Stimulated activated naive CD8-positive, alpha-beta T cell treated with anti-CD3 and anti-CD28 coated beads, Interleukin-15, Interleukin-2, amounts not matched to agents 100 ng/mL and 50 ng/mL, for 24 hours (primary cell): ENCODE measurements around the gene C10orf90.

Experiments used
- H3K27ac Mint-ChIP-seq: one replicate; pipeline ENCODE4 v1.8.0; 2021; ENCODE audit warnings: mild to moderate bottlenecking, mixed read lengths
- H3K27me3 Mint-ChIP-seq: one replicate; pipeline ENCODE4 v1.8.0; 2021; ENCODE audit warnings: mixed read lengths
- H3K36me3 Mint-ChIP-seq: one replicate; pipeline ENCODE4 v1.8.0; 2021; ENCODE audit warnings: low read depth, mixed read lengths
- H3K4me1 Mint-ChIP-seq: one replicate; pipeline ENCODE4 v1.8.0; 2021; ENCODE audit warnings: low read depth, mixed read lengths
- H3K4me3 Mint-ChIP-seq: one replicate; pipeline ENCODE4 v1.8.0; 2021; ENCODE audit warnings: mild to moderate bottlenecking, mixed read lengths
- H3K9me3 Mint-ChIP-seq: one replicate; pipeline ENCODE4 v1.8.0; 2021; ENCODE audit warnings: mixed read lengths

C10orf90 gene

GRCh38 chr10:126423732-126424491 is 246.6 kb downstream of the C10orf90 start:
- Mint-ChIP-seq H3K27ac (no peak overlapping the region), H3K36me3 (no peaks in the 10 kb centered on the region), H3K27me3 (peaks cover 3% of the 10 kb centered on the region), H3K4me1 (no peaks in the 10 kb centered on the region), H3K4me3 (no peak overlapping the region), H3K9me3 (peaks cover 18% of the 10 kb centered on the region)

- Mint-ChIP-seq H3K27me3 (peaks cover 3% of the 10 kb centered on the region), H3K4me3 (no peak overlapping the region), H3K36me3 (no peaks in the 10 kb centered on the region), H3K4me1 (no peaks in the 10 kb centered on the region), H3K27ac (no peak overlapping the region), H3K9me3 (peaks cover 18% of the 10 kb centered on the region)
Measured at GRCh38 chr10:126422567-126422966, 247.9 kb downstream of the C10orf90 start.

- Mint-ChIP-seq H3K27ac (no peak overlapping the region), H3K4me1 (no peaks in the 10 kb centered on the region), H3K27me3 (peaks cover 3% of the 10 kb centered on the region), H3K4me3 (no peak overlapping the region), H3K9me3 (peaks cover 18% of the 10 kb centered on the region), H3K36me3 (no peaks in the 10 kb centered on the region)
Measured at GRCh38 chr10:126421756-126422256, 248.7 kb downstream of the C10orf90 start.

GRCh38 chr10:126420567-126421300 is 249.8 kb downstream of the C10orf90 start:
- no peaks in the 10 kb centered on the region for H3K4me1 Mint-ChIP-seq
- peaks cover 15% of the 10 kb centered on the region for H3K9me3 Mint-ChIP-seq
- no peak overlapping the region for H3K27ac Mint-ChIP-seq
- peaks cover 3% of the 10 kb centered on the region for H3K27me3 Mint-ChIP-seq
- H3K4me3 Mint-ChIP-seq = no peak overlapping the region
- H3K36me3 Mint-ChIP-seq = no peaks in the 10 kb centered on the region

- H3K27me3 Mint-ChIP-seq = no peaks in the 10 kb centered on the region
- H3K36me3 Mint-ChIP-seq = no peaks in the 10 kb centered on the region
- H3K9me3 Mint-ChIP-seq = no peaks in the 10 kb centered on the region
- no peaks in the 10 kb centered on the region for H3K4me1 Mint-ChIP-seq
- H3K4me3 Mint-ChIP-seq = no peak overlapping the region
- H3K27ac Mint-ChIP-seq = no peak overlapping the region
Measured at GRCh38 chr10:126417220-126417825, 253.2 kb downstream of the C10orf90 start.

- H3K27me3 Mint-ChIP-seq = peaks cover 8% of the 10 kb centered on the region
Measured at GRCh38 chr10:126409821-126410220, 260.7 kb downstream of the C10orf90 start.

GRCh38 chr10:126408953-126409641 is 261.4 kb downstream of the C10orf90 start:
- H3K36me3 Mint-ChIP-seq = no peaks in the 10 kb centered on the region
- no peak overlapping the region for H3K27ac Mint-ChIP-seq
- H3K4me1 Mint-ChIP-seq = no peaks in the 10 kb centered on the region
- peaks cover 8% of the 10 kb centered on the region for H3K27me3 Mint-ChIP-seq
- H3K4me3 Mint-ChIP-seq = no peak overlapping the region
- H3K9me3 Mint-ChIP-seq = no peaks in the 10 kb centered on the region

More at GRCh38 chr10:126409821-126410220, 260.7 kb downstream of the C10orf90 start:
- Mint-ChIP-seq H3K4me3 (no peak overlapping the region), H3K27ac (no peak overlapping the region), H3K9me3 (no peaks in the 10 kb centered on the region), H3K4me1 (no peaks in the 10 kb centered on the region), H3K36me3 (no peaks in the 10 kb centered on the region)

- H3K36me3 Mint-ChIP-seq = no peaks in the 10 kb centered on the region
- no peaks in the 10 kb centered on the region for H3K4me1 Mint-ChIP-seq
- H3K27me3 Mint-ChIP-seq = peaks cover 8% of the 10 kb centered on the region
- no peak overlapping the region for H3K4me3 Mint-ChIP-seq
- H3K9me3 Mint-ChIP-seq = no peaks in the 10 kb centered on the region
- H3K27ac Mint-ChIP-seq = no peak overlapping the region
Measured at GRCh38 chr10:126407831-126408230, 262.7 kb downstream of the C10orf90 start.

- H3K4me1 Mint-ChIP-seq = no peaks in the 10 kb centered on the region
- no peaks in the 10 kb centered on the region for H3K36me3 Mint-ChIP-seq
- no peak overlapping the region for H3K4me3 Mint-ChIP-seq
- no peak overlapping the region for H3K27ac Mint-ChIP-seq
- peaks cover 8% of the 10 kb centered on the region for H3K27me3 Mint-ChIP-seq
- H3K9me3 Mint-ChIP-seq = no peaks in the 10 kb centered on the region
Measured at GRCh38 chr10:126405239-126405775, 265.2 kb downstream of the C10orf90 start.

GRCh38 chr10:126402721-126403695 is 267.5 kb downstream of the C10orf90 start:
- H3K4me1 Mint-ChIP-seq = no peaks in the 10 kb centered on the region
- H3K4me3 Mint-ChIP-seq = no peak overlapping the region
- H3K27me3 Mint-ChIP-seq = no peaks in the 10 kb centered on the region
- H3K36me3 Mint-ChIP-seq = no peaks in the 10 kb centered on the region
- no peak overlapping the region for H3K27ac Mint-ChIP-seq
- no peaks in the 10 kb centered on the region for H3K9me3 Mint-ChIP-seq

- Mint-ChIP-seq H3K27me3 (no peaks in the 10 kb centered on the region), H3K4me1 (no peaks in the 10 kb centered on the region), H3K9me3 (peaks cover 5% of the 10 kb centered on the region), H3K4me3 (no peak overlapping the region), H3K27ac (no peak overlapping the region), H3K36me3 (no peaks in the 10 kb centered on the region)
Measured at GRCh38 chr10:126400641-126401040, 269.9 kb downstream of the C10orf90 start.

GRCh38 chr10:126398924-126399323 is 271.6 kb downstream of the C10orf90 start:
- Mint-ChIP-seq H3K9me3 (peaks cover 5% of the 10 kb centered on the region), H3K27ac (no peak overlapping the region), H3K36me3 (no peaks in the 10 kb centered on the region), H3K4me1 (no peaks in the 10 kb centered on the region), H3K27me3 (no peaks in the 10 kb centered on the region), H3K4me3 (no peak overlapping the region)

GRCh38 chr10:126398383-126398743 is 272.1 kb downstream of the C10orf90 start:
- H3K4me3 Mint-ChIP-seq = no peak overlapping the region
- H3K36me3 Mint-ChIP-seq = no peaks in the 10 kb centered on the region
- no peak overlapping the region for H3K27ac Mint-ChIP-seq

More at GRCh38 chr10:126398383-126398743, 272.1 kb downstream of the C10orf90 start:
- Mint-ChIP-seq H3K9me3 (peaks cover 8% of the 10 kb centered on the region), H3K27me3 (no peaks in the 10 kb centered on the region), H3K4me1 (no peaks in the 10 kb centered on the region)
